AG09309 (cell line): ENCODE measurements around the gene RAP1GAP.
A peak's percentile ranks its signal among the peaks of the same experiment; 100 is the strongest.

Experiments used
- DNase-seq: peaks from one replicate; pipeline ENCODE4 v3.0.0-alpha.2; 2010; ENCODE audit warnings: low read depth
- H3K4me3 ChIP-seq: 2 replicates; pipeline ENCODE4 v1.5.1; 2011; ENCODE audit warnings: mild to moderate bottlenecking, low read depth, low read length, moderate library complexity; ENCODE audit not compliant: control insufficient read depth
- TF ChIP-seq, protein P1 (sequence below): IDR thresholded peaks from 2 replicates; pipeline ENCODE4 v1.5.1; 2011; ENCODE audit warnings: mild to moderate bottlenecking, low read depth, low read length, inconsistent platforms; ENCODE audit not compliant: insufficient read depth, control insufficient read depth; ENCODE audit errors: missing control alignments

RAP1GAP gene

DNA sequence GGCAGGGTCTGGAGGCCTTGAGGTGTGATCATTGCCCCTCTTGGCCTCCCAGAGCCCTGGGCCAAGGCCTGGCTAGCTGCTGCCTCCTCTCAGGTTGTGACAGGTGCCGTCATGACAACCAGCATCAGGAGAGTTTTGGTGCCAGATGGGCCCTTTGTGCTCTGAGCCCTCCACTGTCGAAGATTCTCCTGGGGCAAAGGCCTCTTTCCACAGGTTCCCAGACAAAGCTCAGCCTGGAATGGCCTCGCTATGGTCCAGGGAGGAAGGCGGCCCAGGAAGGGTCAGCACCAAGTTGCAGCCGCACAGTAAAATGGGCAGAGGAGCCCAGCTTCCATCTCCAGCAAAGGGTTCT lies 81.6 kb downstream of the RAP1GAP start:
- TF ChIP-seq, protein P1, sequence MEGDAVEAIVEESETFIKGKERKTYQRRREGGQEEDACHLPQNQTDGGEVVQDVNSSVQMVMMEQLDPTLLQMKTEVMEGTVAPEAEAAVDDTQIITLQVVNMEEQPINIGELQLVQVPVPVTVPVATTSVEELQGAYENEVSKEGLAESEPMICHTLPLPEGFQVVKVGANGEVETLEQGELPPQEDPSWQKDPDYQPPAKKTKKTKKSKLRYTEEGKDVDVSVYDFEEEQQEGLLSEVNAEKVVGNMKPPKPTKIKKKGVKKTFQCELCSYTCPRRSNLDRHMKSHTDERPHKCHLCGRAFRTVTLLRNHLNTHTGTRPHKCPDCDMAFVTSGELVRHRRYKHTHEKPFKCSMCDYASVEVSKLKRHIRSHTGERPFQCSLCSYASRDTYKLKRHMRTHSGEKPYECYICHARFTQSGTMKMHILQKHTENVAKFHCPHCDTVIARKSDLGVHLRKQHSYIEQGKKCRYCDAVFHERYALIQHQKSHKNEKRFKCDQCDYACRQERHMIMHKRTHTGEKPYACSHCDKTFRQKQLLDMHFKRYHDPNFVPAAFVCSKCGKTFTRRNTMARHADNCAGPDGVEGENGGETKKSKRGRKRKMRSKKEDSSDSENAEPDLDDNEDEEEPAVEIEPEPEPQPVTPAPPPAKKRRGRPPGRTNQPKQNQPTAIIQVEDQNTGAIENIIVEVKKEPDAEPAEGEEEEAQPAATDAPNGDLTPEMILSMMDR: no peak
- no peak overlapping the region for H3K4me3 ChIP-seq
- no peak for DNase-seq

DNA sequence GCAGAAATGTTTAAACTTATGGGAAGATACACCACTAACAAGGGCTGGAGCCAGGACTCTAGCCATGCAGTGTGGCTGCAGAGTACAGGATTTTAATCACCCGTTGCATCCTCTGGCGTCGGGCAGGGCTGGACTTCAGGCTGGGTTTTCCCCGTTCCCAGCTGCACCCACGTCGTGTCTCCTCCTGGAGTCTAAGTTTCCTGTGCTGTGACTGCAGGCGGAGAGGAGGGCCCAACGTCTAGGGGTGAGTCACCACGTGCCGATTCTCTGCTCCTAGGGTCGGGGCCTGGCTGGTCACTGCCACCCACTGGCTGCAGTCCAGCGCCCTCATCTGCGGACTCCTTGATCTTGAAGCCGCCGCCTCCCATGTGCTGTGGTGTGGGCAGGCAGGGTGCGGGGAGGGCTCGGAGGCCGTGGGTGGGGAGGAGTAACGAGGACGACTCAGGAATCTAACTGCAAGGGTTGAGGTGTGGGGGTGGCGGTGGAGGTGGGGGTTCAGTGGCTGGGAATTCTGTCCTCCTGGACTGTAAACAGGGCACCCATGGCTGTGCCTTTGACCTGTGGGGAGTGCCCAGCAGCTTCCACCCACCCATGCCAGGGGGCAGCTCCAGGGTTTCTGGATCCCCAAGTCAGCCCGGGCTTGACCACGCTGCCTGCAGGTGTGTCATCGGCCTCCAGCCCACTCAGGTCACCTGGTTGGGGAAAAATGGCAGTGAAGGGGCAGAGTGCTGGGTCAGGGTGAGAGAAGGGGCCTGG lies 82.1 kb downstream of the RAP1GAP start:
- peak; percentile 38 for DNase-seq
- no peak overlapping the region for H3K4me3 ChIP-seq
- TF ChIP-seq, protein P1: no peak

DNA sequence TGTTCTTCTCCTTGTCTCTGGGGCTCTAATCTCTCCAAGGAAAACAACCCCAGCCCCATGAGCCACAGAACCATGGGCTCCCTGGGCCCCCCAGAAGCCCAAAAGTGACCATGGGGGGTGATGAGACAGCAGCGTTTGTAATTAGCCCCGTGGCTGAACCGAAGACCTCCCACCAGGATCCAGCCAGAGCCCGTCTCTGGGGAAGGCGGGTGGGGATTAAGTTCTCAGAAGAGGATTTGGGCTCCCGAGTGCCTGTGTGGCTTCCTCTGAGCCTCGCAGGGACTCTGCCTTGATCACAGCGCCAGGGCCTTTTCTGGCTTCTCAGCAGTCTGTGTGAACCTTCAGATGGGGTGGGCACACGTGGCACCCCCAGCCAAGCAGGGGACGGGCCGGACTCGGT lies 82.9 kb downstream of the RAP1GAP start:
- no peak overlapping the region for H3K4me3 ChIP-seq
- DNase-seq: no peak
- TF ChIP-seq, protein P1: no peak

DNA sequence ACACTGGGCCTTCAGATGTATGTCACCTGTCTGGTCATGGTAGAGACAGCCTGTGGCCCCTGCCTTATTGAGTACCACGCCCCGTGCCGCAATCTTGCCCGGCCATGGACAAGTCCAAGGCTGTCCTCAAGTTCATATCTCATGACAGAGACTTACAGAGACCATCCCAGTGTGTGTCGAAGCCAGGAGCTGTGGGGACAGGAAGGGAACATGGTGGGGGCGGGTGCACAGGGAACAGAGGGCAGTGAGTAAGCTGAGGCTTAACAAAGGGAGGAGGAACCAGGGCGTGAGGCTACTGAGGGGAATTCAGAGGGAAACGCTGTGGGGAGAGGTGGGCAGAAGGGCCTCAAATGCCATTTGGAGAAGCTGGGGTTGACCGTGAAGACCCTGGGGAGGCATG lies 84.1 kb downstream of the RAP1GAP start:
- TF ChIP-seq, protein P1: no peak
- DNase-seq: no peak
- no peak overlapping the region for H3K4me3 ChIP-seq

DNA sequence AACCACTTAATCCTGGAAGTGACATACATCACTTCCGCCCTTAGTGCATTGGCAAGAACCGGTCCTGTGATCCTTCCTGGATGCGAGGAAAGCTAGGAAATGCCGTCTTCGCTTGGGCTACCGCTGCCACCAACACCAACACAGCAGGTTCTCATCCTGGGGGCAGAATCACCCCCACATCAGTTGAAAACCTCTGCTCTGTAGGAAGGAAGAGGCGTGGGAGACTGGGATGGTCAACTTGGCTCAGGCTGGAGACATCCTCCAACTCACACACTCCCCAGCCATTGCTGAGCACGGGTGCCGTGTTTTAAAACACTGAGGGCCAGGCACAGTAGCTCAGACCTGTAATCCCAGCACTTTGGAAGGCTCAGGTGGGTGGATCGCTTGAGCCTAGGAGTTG lies 85.1 kb downstream of the RAP1GAP start:
- DNase-seq: no peak
- TF ChIP-seq, protein P1: no peak
- no peak overlapping the region for H3K4me3 ChIP-seq

DNA sequence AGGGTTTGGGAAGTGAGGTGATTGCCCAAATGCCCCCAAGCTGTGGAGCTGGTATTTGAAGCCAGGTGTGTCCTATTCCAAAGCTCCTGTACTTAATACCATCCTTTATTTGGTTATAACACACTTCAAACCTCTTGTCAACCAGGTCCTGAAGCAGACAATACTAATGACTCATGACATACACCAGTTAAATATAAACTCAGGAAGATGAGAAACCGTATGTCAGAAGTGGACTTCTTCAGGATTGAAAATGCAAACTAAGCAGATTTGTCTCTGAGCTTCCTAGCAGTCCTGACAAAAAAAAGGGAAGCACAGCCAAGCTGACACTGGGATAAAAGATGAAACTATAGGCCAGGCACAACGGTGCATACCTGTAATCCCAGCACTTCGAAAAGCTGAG lies 89.4 kb downstream of the RAP1GAP start:
- H3K4me3 ChIP-seq: no peak overlapping the region
- TF ChIP-seq, protein P1: no peak
- DNase-seq: no peak

DNA sequence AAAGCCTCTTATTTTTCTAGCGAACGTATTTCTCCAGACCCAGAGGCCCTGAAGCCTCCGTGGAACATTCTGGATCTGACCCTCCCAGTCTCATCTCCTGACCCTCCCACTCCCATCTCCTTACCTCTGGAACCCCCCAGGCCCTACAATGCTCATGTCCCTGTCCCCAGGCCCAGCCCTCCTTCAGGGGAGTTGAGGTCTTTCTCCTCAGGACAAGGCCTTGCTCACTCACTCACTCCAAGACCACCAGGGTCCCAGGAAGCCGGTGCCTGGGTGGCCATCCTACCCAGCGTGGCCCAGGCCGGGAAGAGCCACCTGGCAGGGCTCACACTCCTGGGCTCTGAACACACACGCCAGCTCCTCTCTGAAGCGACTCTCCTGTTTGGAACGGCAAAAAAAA lies 91.2 kb downstream of the RAP1GAP start:
- H3K4me3 ChIP-seq: no peak overlapping the region
- TF ChIP-seq, protein P1: no peak
- DNase-seq: no peak
